PC-9 (cell line): ENCODE results near the gene MUC13.

ENCODE experiments used
- EZH2 ChIP-seq: fragments of 200-600 bp; sonication (generic); IDR thresholded peaks from 2 replicates; pipeline ENCODE4 v1.8.0; 2017; ENCODE audit warnings: antibody characterized with exemption, low read depth
- TF ChIP-seq, protein P1 (sequence below): fragments of 200-600 bp; sonication (generic); conservative IDR thresholded peaks from 2 replicates; pipeline ENCODE4 v1.6.1; 2017; ENCODE audit warnings: mixed run types, antibody characterized with exemption, mild to moderate bottlenecking, moderate library complexity

DNA sequence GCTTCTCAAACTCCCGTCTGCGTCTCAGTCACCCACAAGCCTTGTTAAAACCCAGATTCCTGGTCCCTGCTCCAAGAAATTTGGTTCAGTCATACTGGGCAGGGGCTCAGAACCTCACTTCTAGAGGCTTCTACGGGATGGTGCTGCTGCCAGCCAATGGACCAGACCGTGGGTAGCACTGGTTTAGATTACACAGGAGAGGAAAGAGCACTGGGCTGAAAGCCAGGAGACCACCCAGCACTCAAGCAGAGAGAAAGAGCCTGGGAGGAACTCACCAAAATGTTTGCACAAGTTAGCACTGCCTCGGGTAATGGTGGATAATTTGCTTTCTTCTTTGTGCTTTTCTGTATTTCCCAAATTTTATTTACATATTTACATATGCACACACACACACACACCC is 46.9 kb upstream of the MUC13 start:
- TF ChIP-seq, protein P1, sequence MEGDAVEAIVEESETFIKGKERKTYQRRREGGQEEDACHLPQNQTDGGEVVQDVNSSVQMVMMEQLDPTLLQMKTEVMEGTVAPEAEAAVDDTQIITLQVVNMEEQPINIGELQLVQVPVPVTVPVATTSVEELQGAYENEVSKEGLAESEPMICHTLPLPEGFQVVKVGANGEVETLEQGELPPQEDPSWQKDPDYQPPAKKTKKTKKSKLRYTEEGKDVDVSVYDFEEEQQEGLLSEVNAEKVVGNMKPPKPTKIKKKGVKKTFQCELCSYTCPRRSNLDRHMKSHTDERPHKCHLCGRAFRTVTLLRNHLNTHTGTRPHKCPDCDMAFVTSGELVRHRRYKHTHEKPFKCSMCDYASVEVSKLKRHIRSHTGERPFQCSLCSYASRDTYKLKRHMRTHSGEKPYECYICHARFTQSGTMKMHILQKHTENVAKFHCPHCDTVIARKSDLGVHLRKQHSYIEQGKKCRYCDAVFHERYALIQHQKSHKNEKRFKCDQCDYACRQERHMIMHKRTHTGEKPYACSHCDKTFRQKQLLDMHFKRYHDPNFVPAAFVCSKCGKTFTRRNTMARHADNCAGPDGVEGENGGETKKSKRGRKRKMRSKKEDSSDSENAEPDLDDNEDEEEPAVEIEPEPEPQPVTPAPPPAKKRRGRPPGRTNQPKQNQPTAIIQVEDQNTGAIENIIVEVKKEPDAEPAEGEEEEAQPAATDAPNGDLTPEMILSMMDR = no peak
- TF ChIP-seq EZH2 = no peak
